Ascending aorta (tissue), 2 donors: Measurements from ENCODE around the gene MSTO1. TPM values are rescaled to one million over a fixed set of nuclear protein-coding genes. Genes with fewer than 3 reads are reported as not detected.
A peak's percentile ranks its signal among the peaks of the same experiment; 100 is the strongest.
"Not testable (repeated sequence)": the region's sequence is repeated elsewhere in the genome, so short reads cannot be mapped to it uniquely, and the experiment has no call there.

Experiments
- DNase-seq, 2 donors: peaks; one replicate each; pipeline ENCODE4 v3.0.0-alpha.2; 2019; ENCODE audit warnings: low spot score in 2 of 2
- H3K27ac ChIP-seq, 2 donors: fragments of 200-600 bp; sonication (generic); one replicate each; pipeline ENCODE4 v1.5.1; 2016 to 2017; ENCODE audit warnings: mild to moderate bottlenecking in 1 of 2
- H3K27me3 ChIP-seq: fragments of 200-600 bp; sonication (generic); one replicate; pipeline ENCODE4 v1.5.1; 2017
- H3K36me3 ChIP-seq, 2 donors: fragments of 200-600 bp; sonication (generic); one replicate each; pipeline ENCODE4 v1.5.1; 2016
- H3K4me1 ChIP-seq, 2 donors: fragments of 200-600 bp; sonication (generic); one replicate each; pipeline ENCODE4 v1.5.1; 2016 to 2017; ENCODE audit warnings: mild to moderate bottlenecking in 1 of 2
- H3K4me3 ChIP-seq, 2 donors: fragments of 200-600 bp; sonication (generic); one replicate each; pipeline ENCODE4 v1.5.1; 2016 to 2017; ENCODE audit warnings: mild to moderate bottlenecking in 1 of 2
- H3K9me3 ChIP-seq, 2 donors: fragments of 200-600 bp; sonication (generic); one replicate each; pipeline ENCODE4 v1.5.1; 2016
- CTCF ChIP-seq, 3 experiments: fragments of 200-600 bp in 2 of 3; fragments of 450-650 bp in 1 of 3; sonication (generic) in 2 of 3; IDR thresholded peaks; one replicate each; pipeline ENCODE4 v1.5.1; 2016 to 2019; ENCODE audit warnings: antibody characterized with exemption in 3 of 3, mild to moderate bottlenecking in 1 of 3, moderate library complexity in 1 of 3
- intact Hi-C: fragments of 100-400 bp; cut with DNase I; formaldehyde crosslinking; loops from one replicate; pipeline ENCODE4 v1.15.1; 2023
- total RNA-seq: library from RNA; depleted of rRNA; stranded (reverse); fragments of >200 nt; gene quantifications from one replicate; pipeline ENCODE4 v1.1.0, GENCODE V29; 2016

MSTO1 gene
- total RNA-seq: 8.6 TPM

- no peaks in the 10 kb centered on the region for H3K27me3 ChIP-seq
- no peaks in the 10 kb centered on the region for H3K9me3 ChIP-seq
- no peak for TF ChIP-seq CTCF (IDR thresholded peaks at IDR 0.05)
- intact Hi-C loops: loop anchor here (1.0 kb wide), 1 partner anchor 285 kb away; no protein-coding TSS in a partner anchor
- DNase-seq: peak; percentile 94 to 99
- peak within 1 kb of the TSS; percentile 61 to 75 for H3K4me3 ChIP-seq
- peak within 1 kb of the TSS; percentile 51 to 68 for H3K27ac ChIP-seq
- H3K4me1 ChIP-seq: no peaks in the 10 kb centered on the region
- peaks cover 10 to 13% of the 10 kb centered on the region in 2 donors for H3K36me3 ChIP-seq
Measured at GRCh38 chr1:155609515-155610256, at the start of gene MSTO1. Gene MSTO1 (plus strand): TSS chr1:155610218. CDS start chr1:155610249, 31 bp downstream.

GRCh38 chr1:155561779-155562580 lies 48.0 kb upstream of the MSTO1 start:
- peak overlapping the region; percentile 87 to 91 for H3K4me3 ChIP-seq
- H3K9me3 ChIP-seq, H3K36me3 ChIP-seq, H3K27me3 ChIP-seq: not testable (repeated sequence)
- DNase-seq: peak in 1 of 2 donors; percentile 65
- peak overlapping the region; percentile 97 to 99 for H3K27ac ChIP-seq
- intact Hi-C loops: loop anchor here (1.0 to 5.0 kb wide), 4 partner anchors 95 to 289 kb away; partner anchors contain the start of genes CLK2 and FDPS
- peaks cover 6 to 25% of the 10 kb centered on the region in 2 donors for H3K4me1 ChIP-seq

- no peaks in the 10 kb centered on the region for H3K27me3 ChIP-seq
- H3K4me3 ChIP-seq: peak within 1 kb of the TSS; percentile 87 to 91
- H3K27ac ChIP-seq: peak within 1 kb of the TSS; percentile 97 to 99
- H3K4me1 ChIP-seq: peaks cover 6 to 25% of the 10 kb centered on the region in 2 donors
- H3K36me3 ChIP-seq: no peaks in the 10 kb centered on the region
- TF ChIP-seq CTCF (IDR thresholded peaks at IDR 0.05): peak in 1 of 3 experiments; percentile 22
- intact Hi-C loops: loop anchor here (1.0 to 5.0 kb wide), 5 partner anchors 95 to 318 kb away; partner anchors contain the start of genes CLK2 and FDPS
- peak; percentile 66 to 93 for DNase-seq
- no peaks in the 10 kb centered on the region for H3K9me3 ChIP-seq
Measured at GRCh38 chr1:155562581-155563376, 47.2 kb upstream of the MSTO1 start, which contains the start of gene ASH1L. Gene ASH1L (minus strand): TSS chr1:155562803. CDS start chr1:155521519, 41,284 bp downstream.

GRCh38 chr1:155563377-155564022 lies 46.5 kb upstream of the MSTO1 start:
- peak overlapping the region; percentile 87 to 91 for H3K4me3 ChIP-seq
- not testable (repeated sequence) for DNase-seq, H3K36me3 ChIP-seq, H3K27me3 ChIP-seq, H3K9me3 ChIP-seq
- intact Hi-C loops: loop anchor here (1.0 to 5.0 kb wide), 3 partner anchors 96 to 319 kb away; no protein-coding TSS in a partner anchor
- peaks cover 6 to 23% of the 10 kb centered on the region in 2 donors for H3K4me1 ChIP-seq
- H3K27ac ChIP-seq: peak overlapping the region; percentile 97 to 99

GRCh38 chr1:155569988-155570592 lies 39.9 kb upstream of the MSTO1 start:
- H3K27me3 ChIP-seq: no peaks in the 10 kb centered on the region
- TF ChIP-seq CTCF (IDR thresholded peaks at IDR 0.05): no peak
- no peaks in the 10 kb centered on the region for H3K4me1 ChIP-seq
- H3K4me3 ChIP-seq: no peak overlapping the region
- DNase-seq: peak in 1 of 2 donors; percentile 3
- H3K27ac ChIP-seq: no peak overlapping the region
- no peaks in the 10 kb centered on the region for H3K36me3 ChIP-seq
- intact Hi-C loops: no loop called here
- no peaks in the 10 kb centered on the region for H3K9me3 ChIP-seq
